Esophagus squamous epithelium (tissue), 4 donors: ENCODE results near the gene ATP8B1.

Source experiments
- CTCF ChIP-seq, 6 experiments: fragments of 450-650 bp in 4 of 6; fragments of 200-600 bp in 2 of 6; sonication (generic) in 2 of 6; IDR thresholded peaks; one replicate each; pipeline ENCODE4 v1.5.1; 2016 to 2019; ENCODE audit warnings: antibody characterized with exemption in 6 of 6, mild to moderate bottlenecking in 4 of 6, moderate library complexity in 4 of 6
- POLR2A ChIP-seq, 4 donors: fragments of 450-650 bp; IDR thresholded peaks; one replicate each; pipeline ENCODE4 v1.6.1; 2017; ENCODE audit warnings: antibody characterized with exemption in 4 of 4, mild to moderate bottlenecking in 4 of 4, moderate library complexity in 3 of 4

- TF ChIP-seq CTCF (IDR thresholded peaks at IDR 0.05) = no peak
- no peak for TF ChIP-seq POLR2A (IDR thresholded peaks at IDR 0.05)
These were observed 50.1 kb downstream of the ATP8B1 start for GRCh38 chr18:57753063-57753462.
